CD4-positive, alpha-beta T cell treated with Interleukin-6 at 100 ng/mL for 8 hours (primary cell): ENCODE measurements around the gene DMD.
"Not testable (repeated sequence)": the region's sequence is repeated elsewhere in the genome, so short reads cannot be mapped to it uniquely, and the experiment has no call there.

ENCODE experiments used
- DNase-seq: peaks from one replicate; pipeline ENCODE4 v3.0.0-alpha.2; 2020; ENCODE audit warnings: mixed read lengths, low spot score

DMD gene

DNA sequence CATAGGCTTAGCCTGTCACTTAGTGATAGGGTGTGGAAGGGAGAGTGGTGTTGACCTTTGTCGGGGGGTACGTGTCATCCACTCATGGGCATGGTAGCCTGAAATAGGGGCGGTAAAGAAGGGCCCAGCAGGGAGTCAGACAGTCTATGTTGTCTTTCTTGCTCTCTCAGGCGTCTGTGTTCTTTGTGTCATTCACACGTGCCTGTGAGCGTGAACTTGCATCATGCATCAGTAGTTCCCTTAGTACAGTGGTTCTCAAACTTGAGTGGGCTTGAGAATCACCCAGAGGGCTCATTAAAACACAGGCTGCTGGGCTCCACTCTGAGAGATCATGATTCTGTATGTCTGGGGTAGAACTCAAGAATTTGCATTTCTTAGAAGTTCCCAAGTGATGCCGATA lies 1688.6 kb downstream of the DMD start:
- DNase-seq: no peak

DNA sequence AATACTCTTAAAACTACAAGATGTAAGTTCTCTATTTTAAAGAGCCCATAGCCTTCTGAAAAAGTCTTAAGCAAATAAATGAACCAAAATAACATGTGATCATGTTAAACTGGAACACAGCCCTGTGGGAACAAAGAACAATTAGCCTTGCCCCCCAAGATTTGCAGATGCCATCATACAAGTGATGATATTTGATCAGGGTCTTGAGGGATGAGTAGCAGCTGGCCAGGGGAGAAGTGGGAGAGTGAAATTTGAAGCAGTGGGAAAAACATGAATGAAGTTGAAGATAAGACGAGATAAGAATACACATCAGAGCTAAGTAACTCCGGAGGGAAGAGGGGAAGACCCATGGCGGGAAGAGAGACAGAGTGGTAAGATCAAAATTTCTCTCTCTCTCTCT lies 1689.4 kb downstream of the DMD start:
- no peak for DNase-seq

DNA sequence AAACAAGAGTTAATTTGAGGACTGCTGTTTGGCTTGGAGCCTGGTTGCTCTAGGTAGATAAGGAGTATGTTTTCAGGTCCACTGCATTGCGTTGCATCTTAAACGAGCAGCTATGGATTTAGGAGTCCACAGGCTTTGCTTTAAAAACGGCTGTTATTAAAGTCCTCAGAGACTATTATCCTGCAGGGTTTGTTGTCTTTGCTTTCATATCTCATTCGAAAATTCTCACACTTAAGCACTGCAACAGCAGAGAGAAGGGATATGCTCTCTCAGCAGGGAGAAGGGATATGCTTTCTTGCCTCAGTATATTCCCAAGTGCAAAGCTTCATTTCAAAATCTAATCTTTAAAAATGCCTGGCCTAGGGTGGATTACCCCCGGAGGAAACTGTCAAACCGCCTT lies 1694.8 kb downstream of the DMD start:
- DNase-seq: no peak

DNA sequence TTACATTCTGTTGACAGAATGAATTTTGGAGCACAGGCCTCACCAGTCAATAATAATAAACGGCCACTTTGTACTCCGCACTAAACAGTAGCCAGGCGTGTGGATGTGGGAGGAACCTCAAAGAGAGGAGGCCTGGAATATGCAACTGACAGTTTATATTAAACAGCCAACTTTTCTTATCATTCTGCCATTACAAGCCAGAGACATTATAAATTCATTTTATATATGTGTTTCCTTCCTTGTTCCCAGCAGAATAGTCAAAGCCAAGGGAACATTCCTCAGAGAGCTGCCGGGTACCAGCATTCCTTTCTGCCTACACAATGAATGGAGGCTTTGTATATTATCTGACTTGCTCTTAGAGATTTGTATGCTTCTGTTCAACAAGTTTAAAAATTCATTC lies 1703.0 kb downstream of the DMD start:
- DNase-seq: no peak

DNA sequence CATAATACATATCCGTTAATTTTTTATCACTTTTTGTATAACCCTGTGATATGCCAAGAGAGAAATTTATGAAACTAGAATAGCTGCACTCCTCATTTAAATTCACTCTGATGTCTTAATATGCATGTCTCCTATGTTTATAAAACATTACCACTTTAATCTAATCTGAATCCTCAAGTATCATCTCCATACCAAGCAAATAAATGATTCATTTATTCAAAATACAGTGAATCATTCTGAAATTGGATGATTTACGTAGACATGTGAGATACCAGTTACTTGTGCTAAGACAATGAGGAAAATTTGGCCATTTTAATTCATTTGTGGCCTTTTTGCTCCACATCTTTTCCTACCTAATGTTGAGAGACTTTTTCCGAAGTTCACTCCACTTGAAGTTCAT lies 1704.4 kb downstream of the DMD start:
- DNase-seq: no peak

DNA sequence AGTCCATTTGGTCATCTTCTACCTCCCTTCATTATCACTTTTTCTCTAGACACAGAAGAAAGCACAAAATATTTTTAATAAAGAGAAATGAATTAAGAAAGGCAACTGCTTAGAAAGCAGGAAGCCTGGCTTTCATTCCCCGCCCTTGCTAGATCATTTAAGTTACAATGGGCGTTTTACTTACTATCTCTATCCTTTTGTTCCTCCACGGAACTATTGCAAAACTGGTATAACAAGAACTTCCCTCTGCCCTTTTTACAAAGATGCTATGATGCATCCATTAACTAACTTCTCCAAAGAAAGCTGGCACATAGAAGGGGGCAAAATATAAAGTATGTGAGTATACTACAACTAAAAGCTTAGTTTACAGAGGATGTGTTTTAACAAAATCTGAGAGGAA lies 1705.0 kb downstream of the DMD start:
- no peak for DNase-seq

DNA sequence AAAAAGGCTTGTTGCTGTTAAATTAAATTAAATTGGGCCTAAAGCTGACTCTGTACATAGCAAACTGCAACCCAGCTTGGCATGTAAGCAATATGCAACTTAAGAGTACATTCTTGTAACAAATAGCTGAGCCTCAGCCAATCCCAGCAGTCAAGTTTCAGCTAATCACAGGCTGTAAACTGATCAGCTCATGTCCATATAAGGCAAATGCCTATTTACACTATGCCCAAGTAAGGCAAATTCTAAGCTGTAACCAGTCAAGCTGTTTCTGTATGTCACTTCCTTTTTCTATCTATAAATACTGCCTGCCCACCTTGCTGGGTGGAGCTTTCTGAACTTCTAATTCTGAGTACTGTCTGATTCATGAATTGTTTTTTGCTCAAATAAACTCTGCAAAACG lies 1710.4 kb downstream of the DMD start:
- no peak for DNase-seq

DNA sequence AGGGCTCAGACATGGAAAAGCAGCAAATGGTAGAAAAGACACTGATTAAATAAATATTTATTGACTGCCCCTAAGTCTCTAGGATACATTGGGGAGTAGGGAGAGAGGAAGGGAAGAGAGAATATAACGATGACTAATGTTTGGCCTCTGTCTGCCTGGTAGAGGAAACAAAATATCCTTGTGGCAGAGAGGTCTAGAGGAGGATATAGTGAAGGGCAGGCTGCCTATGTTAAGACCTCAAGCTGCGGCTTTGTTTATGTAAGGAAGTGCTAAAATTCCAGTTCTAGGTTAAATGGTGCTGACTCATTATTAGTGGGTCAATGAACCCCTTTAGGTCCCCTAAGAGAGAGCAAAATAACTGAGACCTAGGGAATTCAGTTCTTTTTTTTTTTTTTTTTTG lies 1712.2 kb downstream of the DMD start:
- DNase-seq: no peak

DNA sequence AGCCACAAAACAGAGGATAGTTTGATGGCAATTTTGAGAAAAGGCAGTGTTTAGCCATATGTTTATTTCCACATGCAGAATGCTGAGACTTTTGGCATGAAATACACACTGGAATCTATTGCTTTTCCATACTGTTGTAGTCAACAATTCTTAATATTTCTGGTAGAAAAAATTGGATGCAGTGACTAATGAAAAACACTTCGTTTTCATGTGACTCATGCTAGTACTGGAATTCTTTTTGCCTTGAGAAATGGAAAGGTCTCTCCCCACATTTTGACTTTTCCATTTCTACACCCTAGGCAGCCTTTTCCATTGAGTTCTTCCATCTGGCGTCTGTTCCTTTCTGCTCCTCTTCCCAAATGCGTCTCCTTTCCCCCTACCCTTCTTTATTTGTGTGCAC lies 1714.3 kb downstream of the DMD start:
- no peak for DNase-seq

DNA sequence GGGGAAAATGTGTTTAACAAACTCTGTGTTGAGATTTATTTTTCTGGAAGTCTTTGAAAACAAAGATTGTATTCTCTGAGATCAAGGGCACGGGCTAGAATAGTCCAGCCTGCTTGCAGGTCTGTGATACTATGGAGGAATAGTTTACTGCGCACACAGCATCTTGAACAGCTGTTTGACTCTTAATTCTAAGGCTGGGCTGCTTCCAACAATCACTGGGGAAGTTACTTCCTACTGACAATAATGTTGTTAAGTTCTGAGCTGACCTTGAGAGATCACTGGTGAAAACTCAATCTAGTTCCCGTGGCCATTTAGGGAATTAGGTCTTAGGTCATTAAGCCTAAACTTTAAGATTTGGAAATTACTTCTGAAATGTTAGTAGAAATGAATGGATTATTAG lies 1723.4 kb downstream of the DMD start:
- no peak for DNase-seq

DNA sequence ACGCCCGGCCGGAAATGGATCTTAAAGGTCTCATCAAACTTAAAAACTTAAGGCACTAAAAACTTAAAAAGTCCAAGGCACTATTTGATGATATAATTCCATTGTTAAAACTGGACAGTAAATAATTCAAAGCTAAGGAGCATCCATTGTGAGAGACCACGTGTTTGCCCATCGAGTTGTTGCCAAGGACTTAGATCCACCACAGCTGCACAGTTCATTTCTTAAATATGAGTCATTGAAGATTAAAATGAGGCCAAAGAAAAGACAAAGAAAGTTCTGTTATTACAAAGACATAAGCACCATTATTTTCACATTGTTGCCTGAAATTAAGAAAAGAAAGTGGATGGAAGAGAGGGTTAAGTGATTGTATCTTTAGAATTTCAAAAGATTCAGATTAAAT lies 1728.0 kb downstream of the DMD start:
- no peak for DNase-seq

DNA sequence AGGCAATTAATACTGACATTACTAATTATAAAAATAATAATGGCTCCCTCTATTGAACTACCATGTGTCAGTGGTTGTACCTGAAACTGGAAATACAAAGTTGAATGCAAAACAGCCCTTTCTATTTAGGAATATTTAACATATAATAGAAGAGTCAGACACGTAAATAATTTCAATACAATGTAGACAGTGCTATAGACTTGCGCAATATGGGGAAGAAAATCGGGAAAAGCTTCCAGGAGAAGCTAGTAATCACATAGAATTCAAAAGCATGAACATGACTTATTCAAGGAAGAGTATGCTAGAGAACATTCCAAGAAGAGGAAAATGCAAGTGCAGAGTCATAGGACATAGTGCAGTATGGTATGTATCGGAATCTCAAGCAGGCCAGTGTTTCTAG lies 1730.7 kb downstream of the DMD start:
- no peak for DNase-seq

DNA sequence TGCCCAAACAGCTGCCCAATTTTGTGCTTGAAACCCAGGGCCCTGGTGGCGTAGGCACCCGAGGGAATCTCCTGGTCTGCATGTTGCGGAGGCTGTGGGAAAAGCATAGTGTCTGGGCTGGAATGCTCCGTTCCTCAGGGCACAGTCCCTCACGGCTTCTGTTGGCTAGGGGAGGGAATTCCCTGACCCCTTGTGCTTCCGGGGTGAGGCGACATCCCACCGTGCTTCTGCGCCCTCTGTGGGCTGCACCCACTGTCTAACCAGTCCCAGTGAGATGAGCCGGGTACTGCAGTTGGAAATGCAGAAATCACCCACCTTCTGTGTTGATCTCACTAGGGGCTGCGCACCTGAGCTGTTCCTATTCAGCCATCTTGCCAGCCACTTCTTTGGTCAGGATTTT lies 1740.1 kb downstream of the DMD start:
- no peak for DNase-seq

DNA sequence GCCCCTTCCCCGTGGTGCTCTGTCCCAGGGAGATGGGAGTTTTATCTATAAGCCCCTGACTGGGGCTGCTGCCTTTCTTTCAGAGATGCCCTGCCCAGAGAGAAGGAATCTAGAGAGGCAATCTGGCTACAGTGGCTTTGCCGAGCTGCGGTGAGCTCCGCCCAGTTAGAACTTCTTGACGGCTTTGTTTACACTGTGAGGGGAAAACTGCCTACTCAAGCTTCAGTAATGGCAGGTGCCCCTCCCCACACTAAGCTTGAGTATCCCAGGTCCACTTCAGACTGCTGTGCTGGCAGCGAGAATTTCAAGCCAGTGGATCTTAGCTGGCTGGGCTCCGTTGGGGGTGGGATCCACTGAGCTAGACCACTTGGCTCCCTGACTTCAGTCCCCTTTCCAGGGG lies 1740.6 kb downstream of the DMD start:
- DNase-seq: not testable (repeated sequence)

DNA sequence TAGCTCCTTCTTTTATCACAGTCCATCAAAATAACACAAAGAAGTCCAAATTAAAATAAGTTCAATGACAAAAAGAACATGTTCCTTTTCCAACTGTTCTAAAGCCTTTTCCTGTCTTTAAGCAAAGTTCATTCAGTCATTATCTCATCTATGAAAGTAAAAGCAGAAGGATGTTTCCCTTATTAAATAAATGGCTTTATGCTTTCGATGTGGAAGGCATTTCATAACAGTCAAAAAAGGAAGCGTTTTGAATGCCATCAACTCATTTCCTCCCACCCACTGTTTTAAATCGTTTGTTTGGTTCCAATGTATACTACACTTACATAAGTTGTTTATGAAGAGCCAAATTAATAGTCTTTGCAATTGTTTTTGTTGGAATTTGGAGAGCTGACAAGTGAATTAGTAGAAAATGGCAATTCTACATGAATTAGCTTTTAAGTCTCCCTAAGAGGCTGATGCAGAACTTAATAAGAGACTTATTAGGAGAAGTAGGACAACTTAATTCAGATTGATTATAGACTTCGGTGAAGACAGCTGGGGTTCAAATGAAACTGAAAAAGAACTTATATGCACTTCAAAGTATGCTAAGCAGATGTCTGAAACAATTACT lies 1746.9 kb downstream of the DMD start:
- DNase-seq: no peak

DNA sequence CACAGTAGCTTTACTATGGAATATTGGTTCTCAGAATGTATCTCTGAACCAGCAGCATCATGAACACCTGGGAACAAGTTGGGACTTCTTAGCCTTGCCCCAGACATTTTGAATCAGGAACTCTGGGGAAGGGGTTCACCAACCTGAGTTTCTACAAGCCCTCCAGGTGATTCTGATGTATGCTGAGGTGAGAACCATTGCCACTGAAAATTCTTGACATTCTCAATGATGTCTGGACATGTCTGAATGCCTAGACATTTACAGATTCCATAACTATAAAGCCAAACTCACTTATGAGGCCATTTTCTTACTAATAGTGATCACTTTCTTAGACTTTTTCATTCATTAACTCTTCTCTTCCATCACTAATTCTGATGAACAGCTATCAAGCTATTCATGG lies 1750.1 kb downstream of the DMD start:
- DNase-seq: no peak

DNA sequence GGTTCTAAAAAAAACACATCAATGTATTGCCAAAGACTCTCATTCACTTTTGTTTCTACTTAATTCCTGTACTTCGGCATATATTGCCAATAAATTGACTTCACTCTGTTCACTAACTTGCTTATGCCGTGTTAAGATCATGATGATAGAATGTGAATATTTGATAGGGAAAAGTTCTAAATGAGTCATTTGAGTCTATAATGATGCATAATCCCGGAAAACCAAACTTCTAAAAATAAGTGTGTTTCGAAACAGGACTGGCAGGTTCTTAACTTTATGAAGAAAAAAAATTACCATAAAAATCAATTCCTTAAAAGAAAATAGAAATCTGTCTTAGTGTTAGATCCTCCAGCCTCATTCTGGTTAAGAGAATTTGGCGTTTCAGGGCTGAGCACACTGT lies 1752.0 kb downstream of the DMD start:
- DNase-seq: no peak

DNA sequence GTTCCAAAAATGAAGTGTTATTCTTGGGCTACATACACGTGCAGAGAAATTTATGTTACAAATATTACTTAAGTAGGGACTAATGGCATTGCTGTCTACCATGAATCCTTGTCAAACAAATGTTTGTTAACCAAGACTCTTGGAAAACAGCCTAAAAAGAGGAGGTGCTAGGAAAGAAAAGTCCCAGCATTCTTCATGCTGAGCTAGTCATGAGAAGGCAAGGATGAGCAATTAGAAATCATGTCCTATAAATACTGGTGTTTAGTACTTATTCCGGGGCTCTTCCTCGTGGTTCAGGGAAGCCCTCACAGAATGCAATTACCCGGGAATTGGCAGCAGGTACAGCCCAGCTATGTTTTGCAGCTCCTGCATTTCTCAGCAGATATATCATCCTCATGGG lies 1761.4 kb downstream of the DMD start:
- no peak for DNase-seq

DNA sequence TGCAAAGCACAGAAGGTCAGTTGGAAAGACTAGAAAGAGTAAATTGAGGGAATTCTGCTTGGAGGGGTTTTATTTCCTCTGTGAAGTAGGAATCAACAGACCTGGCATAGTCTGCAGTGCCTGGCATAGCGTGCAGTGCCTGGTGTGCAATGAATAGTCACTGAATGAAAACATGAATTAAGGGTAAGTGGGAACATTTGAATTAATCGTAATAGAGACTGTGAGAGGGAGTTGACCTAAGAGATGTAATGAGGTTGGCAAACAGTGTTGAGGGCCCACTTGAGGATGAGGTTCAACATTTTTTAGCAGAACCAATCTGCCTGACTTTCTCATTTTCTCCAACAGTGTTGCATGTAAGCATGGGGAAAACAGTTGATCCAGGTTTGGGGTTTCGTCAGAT lies 1762.3 kb downstream of the DMD start:
- no peak for DNase-seq

DNA sequence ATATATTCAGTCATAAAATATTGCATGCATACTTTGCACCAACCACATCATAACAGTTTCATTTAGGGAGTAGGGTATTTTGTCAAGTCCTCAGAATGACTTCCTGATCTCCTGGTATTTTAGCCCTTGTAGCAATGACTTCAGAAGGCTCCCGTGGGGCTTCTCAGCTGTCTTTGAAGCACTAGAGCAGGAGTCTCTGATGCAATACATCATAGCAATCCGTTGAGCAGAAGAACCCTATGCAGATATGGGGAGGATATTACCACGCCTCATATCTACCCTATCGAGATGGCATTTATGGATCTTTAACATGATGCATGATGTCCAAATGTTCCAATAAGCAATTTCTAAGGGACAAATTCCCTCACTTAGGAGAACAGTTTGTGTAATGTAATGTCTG lies 1765.8 kb downstream of the DMD start:
- no peak for DNase-seq

DNA sequence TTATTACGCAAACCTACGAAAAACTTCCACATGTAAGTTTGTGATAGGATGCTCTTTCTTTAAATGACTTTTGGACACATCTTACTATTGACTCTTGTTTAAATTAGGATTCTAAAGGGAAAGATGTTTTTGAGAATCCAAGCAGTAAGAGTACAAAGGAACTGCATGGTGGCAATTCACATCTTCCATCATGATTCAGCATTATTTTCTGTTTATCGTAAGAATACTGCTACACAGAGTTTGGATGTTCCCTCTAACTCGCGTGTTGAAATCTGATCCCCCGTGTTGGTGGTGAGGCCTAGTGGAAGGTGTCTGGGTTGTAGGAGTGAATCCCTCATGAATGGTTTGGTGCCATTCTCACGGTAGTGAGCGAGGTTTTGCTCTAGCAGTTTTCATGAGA lies 1767.7 kb downstream of the DMD start:
- DNase-seq: no peak

DNA sequence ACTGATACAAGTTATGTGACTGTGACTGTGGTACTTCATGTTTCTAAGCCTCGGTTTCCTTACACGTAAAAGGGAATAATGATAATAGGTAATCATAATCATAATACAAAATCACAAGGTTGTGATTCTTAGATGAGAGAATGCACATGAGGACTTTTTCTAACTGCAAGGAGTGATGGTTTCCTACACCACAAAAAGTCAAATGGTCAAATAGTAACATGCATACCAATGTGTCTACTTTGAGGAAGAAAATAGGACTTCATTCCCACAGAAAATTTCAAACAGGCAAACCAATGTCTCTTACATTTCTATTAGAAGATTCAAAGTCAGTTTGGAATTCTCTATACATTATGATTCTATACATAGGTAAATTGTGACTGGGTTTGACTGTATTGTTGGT lies 1770.8 kb downstream of the DMD start:
- DNase-seq: no peak

DNA sequence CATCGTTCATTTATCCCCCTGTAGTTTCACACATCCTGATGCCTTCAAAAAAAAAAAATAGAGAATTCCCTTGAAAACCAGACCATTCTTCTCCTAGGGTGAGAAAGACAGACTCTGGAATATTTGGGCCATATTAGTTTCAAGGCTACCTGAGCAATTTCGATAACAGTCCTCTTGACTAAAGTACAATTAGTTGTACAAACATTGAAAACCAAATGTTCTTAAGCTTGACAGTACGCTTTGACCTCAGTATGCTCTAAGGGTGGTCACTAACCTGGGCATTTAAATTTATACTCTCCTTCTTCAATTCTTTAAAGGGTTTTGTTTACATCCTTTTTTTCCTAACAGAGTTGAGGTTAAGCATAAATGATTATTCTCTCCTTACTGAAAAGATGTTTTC lies 1774.9 kb downstream of the DMD start:
- DNase-seq: no peak

DNA sequence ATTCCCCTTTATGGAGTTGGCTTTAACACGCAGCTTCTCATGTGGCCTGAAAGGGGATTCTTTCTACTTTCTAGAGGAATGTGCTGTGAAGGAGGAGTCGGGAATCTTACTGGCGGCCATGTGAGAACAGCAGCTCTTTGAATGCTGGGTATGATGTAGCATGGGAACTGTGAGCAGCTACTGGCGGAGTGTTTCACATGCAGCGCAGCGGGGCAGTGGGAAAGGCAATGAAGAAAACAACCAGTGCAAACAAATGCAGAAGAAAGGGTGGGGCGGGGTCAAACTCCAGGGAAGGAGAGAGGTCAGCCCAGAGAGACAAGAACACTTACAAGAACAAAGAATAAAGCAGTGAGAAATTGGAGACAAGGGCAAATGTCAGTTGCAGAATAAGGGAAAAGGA lies 1775.8 kb downstream of the DMD start:
- DNase-seq: no peak

DNA sequence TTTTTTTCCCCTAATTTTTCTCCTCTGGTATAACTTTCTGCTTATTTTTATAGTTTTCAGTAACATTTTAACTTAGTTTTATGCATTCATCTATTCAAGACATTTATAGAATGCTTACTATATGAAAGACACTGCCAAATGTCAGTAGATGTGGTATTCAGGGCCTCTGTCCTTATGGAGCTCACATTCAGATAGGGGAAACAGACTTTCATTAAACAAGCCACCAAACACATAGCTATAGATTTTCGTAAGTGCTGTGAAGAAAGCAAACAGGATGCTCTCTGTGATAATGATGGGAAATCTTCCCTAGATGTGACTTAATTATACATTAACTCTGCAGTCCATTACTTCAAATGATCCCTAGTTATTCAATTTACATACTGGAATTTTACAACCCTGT lies 1777.5 kb downstream of the DMD start:
- DNase-seq: no peak
